GM18520 (cell line): Measurements from ENCODE around the gene AKNAD1.

Source experiments
- ATAC-seq: cut with Tn5 transposase; IDR thresholded peaks from one replicate; pipeline ENCODE4 v1.9.1; 2021; ENCODE audit not compliant: unreplicated experiment

Gene AKNAD1

DNA sequence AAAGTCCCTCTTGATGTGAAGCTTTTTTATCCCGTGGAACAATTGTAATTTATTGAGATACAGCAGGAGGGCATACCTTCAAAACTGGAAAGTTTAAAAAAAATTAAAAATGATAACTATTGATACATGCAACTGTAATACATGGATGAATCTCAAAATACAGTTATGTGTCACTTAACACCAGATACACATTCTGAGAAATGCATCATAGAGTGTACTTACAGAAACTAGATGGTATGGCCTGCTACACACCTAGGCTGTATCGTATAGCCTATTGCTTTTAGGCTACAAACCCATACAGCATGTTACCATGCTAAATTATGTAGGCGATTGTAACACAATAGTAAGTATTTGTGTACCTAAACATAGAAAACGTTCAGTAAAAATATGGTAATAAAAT, 7.1 kb upstream of the AKNAD1 start:
- ATAC-seq, result no peak

DNA sequence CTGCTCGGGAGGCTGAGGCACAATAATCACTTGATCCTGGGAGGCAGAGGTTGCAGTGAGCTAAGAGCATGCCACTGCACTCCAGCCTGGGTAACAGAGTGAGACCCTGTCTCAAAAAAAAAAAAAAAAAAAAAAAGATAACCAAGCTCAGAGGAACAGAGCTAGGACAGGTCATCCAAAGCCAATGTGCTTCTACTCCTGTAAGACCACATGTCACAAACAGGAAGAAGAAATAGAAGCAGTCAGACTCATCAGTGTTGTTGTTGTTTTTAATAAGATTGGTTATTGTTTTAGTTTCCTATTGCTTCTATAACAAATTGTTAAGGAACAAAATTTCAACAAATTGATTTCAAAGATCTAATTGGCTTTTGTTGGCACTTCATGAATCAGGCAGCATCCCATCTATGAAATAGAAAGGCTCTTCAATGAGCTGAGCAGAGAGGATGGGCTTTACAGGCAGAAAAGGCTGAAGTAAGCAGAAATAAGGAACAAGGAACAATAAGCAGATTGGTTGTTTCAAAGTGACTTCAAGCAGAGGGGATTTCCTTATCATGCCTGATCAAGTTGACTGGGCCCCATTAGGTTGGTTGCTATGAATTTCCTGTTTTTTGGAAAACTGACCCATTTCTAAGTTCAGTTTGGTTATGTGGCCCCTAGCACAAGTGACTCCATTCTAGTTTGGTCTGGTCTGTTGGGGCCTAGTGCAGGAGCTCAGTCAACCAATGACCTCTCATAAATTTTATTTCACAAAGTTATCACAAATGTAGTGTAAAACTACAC, 6.0 kb upstream of the AKNAD1 start:
- no peak for ATAC-seq

DNA sequence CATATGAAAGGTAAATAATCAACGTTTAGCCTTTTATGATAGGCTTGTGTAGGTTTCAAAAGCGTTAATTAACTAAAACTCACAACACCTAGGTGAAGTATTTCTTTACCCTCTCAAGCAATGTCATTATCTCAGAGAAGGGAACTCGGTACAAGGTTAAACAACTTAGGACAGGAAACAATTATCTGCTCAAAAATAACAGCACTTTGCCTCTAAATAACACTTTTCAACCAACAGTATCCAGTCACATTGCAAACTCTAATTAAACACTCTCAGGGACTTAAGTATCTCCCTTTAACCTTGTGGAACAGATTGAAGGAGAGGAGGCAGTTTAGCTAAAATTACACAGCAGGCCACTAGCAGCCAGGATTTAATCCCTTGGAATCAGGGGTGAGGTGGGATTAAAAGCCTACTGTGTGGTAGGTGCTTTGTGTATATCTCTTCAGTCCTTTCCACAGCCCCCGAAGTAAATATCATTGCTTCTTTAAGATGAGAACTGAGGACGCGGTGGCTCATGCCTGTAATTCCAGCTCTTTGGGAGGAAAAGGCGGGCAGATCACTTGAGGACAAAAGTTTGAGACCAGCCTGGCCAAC, 5.2 kb upstream of the AKNAD1 start:
- no peak for ATAC-seq

DNA sequence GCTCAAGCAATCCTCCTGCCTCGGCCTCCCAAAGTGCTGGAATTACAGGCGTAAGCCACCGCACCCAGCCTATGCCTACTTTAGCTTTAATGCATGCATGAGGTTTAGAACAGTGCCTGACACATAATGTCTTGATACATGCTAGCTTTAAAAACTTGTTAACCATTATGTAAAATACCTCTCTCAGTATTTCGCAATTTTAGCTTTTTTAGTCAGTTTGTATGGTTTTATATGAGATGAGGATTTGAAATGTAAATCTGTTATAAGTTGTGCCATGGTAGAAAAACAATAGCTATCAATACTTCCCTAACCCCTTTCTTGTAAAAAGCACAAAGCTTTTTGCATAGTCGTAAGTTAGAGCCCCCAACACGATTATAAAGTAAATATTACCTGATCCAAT, 4.7 kb upstream of the AKNAD1 start:
- no peak for ATAC-seq

DNA sequence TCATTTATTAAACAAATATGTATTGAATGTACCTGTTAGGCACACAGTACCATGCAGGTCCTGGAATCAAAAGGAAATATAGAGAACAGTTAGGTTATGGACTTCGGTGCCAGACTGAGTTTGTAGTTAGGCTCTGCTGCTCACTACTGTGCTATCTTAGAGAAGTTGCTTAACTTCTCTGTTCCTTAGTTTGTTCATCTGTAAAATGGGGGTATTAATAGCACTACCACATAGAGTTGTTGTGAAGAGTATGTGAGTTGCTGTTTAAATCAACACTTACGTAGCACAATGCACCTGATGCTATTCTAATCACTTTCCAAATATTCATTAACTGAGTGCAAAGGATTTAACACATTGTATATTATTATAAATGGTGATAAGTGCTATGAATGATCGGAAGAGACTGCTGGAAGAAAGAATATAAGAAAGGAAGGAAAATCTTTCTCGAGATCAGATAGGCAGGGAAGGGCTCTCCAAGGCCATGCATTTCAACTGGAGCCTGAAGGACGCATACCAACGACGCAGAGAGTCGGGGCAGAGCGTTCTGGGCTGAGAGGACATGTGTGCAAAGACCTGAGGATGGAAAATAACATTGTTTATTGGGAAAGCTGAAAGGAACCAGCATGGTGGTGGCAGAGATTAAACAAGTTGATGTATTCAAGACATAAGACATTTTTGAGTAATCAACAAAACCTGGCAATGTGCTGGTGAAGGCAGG, 3.5 kb upstream of the AKNAD1 start:
- ATAC-seq, result no peak

DNA sequence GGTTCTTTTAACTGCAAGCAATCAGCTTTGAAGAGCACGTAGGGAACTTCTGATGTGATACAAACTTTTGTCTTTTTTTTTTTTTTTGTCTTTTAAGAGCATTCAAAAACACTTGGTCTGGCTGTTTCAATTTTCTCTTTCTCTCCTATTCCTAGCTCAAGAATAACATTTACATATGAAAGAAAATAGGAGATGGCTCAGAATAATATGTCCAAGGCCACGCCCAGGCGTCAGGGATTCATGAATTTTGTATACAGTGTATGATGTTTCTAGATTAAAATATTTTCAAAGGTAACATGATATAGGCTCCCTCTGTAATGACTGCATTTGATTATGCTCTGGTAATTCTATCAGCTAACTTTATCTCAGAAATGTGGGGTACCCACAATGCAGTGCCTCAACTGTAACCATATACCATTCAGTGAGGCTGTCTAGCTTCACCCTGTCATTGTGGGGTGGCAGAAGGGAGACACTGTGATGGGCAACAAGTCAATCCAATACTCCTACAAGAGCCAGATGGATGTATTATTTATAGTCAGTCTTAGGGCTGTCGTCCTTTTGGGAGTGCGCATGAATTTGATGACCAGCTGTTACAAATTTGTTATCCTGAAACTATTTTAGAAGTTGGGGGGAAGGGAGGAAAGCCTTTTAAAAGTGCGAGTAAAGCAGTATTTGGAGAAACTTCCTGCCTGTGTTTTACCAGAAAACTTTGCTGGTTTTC, 1.5 kb upstream of the AKNAD1 start:
- ATAC-seq, result no peak

DNA sequence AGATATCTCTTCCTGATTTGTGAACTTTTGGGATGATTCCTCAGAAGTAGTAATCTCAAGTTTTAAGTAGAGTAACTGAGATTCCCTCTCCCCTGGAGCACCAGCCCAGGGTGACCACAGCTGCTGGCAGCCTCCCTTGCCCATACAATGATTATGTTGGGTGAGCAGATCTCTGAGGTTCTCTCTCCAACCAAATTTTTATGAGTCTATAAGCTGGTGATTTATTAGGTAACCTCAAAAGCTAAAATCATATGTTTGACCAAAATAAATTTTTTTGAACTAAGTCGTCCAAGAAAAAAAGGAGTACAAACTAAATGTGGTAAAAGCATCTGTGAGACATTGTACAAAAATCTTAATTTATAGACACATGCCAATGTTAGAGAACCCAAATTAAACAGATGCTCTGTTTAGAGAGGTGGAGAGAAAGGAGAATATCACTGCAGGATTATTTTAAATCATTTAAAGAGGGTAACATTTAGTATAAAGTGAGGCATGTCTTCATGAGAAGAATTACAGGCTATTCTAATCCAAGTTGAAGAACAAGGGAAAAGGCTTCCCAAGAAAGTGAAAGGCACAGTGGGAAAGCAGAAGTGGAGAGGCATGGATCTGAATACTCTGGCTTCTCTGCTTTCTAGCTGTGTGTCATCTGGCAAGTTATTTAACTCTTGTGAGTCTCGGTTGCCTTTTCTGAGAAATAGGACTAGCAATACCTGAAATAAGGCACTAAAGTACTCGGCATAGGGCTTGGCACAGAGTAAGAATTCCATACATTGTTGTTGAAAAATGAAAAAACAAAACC, 2.5 kb downstream of the AKNAD1 start:
- ATAC-seq, result no peak

DNA sequence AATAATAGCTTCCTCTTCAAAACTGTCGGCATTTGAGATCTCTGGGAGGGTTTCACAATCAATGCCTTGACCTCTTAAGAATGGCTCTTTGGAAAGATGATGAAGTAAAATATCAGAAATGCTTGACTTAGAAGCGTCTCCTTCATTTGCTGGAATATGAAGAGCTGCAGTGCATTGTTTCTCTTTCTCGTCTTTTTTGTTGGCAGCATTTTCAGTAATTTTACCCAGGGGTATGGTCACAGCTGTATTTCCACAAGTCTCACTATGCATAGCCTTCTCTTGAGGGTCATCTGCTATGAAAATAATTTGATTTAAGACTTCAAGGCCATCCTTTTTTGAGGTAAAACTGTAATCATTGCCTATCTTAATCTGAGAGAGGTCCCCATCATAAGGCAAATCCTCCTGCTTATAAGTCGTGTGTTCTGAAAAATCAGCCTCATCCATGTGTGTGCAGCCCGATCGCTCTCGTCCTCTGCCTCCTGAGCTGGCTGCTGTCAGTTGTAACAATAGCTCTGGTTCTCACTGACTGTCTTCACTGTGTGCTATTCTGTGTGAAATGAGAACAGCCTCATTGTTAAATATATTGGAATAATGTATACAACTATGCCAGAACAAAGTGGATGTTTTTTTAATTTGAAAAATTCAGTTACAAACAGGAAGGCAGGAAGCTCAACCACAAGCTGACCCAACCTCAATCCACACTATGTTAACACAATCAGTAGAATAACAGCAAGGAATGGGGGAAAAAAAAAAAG, 4.5 kb downstream of the AKNAD1 start:
- ATAC-seq, result no peak

DNA sequence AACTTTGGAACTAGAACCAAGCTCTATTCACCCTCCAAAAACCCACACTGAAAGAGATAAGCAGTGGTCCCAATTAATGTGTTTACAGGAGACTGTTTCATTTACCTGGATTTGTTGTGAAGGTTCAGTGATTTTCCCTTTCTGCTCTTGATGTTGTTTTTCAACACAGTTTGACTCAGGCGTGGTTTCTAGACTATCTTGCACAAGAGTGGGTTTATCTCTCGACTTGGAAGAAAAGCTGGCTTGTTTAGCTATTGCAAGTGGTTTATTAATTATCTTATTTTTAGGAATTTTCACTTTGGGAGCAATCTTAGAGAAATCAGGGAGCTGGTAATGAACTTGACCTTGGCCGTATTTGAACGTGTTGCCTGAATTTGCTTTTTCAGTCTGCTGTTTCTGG, 5.3 kb downstream of the AKNAD1 start:
- no peak for ATAC-seq

DNA sequence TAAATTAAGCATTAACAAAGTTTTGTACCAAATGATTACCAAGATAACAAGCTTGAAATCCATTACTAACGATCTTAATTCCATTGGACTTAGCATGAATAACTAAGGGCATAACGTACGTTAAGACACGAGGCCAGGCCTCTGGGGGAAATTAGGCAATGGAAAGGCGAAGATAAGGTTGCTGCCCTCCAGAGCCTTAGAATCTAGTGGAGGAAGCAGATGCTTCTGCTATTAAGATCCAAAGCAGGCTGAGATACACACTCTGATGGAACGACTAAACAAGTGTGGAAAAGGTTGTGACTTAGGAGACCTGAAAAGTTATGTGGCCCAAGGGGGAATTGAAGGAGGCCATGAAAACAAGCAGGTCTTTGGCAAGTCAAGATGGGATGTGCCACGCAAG, 6.0 kb downstream of the AKNAD1 start:
- ATAC-seq, result no peak

DNA sequence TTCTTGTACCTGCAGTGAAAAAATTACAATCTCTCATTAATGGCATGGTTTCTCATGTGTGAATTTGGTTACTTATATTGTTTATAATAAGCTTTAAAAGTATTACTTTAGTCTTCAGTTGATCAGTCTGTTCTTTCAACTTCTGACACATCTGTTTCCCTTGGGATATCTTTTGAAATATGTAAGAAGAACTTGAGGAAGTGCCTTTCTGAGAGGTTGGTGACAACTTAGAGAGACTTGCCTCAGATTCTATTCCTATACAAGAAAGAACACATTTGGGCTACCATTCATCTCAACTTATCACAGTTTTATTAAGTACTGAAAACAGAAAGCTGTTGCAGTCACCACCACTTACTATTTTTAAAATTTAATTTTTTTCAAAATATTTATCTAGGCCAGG, 8.1 kb downstream of the AKNAD1 start:
- ATAC-seq, result no peak

DNA sequence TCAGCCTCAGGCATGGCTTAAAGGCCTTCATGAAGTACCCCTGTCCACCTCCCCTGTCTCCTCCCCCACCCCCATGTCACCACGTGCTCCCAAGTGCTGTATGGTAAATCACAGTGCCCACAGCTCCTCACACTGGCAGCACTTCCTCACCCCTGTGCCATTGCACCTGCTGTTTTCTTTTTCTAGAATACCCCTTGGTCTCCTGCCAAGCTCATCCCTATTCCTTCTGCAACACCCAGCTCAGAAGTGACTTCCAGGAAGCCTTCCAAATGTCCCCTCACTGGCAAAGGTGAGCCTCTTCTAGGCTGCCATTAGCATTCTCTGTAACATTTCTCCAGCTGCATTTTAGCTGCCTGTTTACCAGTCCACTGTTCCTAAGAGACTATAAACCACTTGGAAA, 9.4 kb downstream of the AKNAD1 start:
- ATAC-seq, result no peak

DNA sequence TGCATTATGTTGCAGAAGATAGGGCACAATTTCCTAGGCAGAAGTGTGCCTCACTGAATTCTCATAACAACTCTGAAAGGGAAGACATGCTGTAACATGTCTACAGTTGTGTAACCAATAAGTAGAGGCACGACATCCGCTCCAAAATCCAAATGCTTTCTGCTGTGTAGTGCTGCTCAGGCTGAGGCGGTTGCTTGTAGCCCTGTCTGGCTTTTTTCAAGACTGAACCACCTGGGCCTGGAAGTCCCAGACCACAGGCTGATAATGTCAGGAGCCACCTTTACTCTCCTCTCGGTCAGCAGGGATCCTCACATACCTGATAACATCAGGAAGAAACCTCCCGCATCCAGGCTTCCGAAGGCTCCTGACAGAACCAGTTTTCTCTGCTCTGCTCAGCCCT, 10.9 kb downstream of the AKNAD1 start:
- no peak for ATAC-seq

DNA sequence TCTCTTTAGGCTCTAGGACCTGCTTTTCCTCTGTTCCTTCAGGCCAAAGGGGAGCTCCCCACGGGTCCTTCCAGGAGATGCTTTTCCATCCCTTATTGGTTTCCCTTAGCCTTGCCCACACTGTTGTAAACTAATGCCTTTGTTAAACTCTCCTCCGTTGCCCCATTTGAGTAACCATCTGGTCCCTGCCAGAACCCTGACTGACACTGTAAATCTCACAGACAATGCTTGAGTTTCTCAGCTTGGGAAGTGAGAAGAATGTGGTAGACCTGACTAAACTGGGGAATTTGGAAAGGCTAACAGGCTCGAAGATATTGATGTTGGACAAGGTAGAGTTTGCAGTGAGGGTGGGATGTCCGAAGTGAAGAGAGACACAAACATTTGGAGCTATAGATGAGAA, 11.4 kb downstream of the AKNAD1 start:
- no peak for ATAC-seq

DNA sequence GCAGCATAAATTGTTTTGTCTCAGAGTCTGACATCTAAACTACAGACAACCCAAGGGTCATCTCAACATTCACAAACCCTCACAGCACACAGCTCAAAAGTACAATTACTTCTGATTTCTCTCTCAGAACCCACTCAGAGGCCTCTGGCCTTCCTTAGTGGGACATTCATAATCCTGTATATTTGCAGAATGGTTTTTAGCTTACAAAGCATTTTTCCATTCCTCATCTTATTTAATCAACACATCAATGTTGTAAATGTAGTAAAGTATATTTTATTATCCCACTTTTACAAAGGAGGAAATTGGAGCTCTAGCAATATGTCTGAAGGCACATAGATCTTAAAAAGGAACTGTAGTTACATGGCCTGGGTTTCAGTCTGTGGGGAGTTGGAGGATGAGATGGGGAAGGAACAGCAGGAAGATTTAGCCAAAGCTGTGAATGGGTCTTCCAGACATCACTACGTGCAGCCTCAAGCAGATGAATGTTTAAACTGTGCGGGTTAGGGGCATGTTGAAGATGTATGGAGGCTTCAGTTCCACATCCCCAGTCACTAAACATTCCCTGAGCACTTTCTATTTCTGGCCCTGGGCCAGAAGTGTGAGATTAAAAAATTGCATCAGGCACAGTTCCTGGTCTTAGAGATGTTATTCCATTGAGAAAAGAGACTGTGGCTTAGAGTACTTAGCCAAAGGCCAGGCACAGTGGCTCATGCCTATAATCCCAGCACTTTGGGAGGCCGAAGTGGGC, 13.3 kb downstream of the AKNAD1 start:
- no peak for ATAC-seq

DNA sequence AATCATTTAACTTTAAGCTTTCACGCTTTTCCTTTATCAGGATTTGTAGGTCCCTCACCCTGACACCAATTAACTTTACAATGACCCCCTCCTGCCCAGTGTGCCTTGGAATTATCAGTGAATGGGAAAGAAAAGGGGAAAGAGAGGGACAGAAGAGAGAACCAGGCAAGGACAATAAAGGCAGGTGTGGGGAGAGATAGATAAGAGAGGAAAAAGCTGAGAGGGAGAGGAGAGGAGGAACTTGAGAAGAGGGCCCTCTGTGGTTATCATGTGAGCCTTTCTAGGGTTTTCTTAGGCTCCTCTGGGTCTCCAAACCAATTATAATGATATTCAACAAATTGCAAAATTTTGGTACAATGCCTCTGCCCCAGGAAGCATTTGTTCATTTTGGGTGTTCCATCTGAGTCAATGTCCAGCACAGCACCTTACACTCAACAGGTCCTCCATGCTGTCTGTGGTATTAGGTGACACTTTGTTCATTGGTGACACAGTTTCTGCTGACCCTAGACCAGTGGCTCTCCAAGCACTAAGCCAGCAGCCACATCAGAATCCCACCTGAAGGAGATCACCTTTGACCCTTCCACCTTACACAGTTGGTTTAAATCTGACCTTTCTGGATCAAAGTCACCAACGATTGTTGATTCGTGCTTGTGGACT, 14.2 kb downstream of the AKNAD1 start:
- no peak for ATAC-seq

DNA sequence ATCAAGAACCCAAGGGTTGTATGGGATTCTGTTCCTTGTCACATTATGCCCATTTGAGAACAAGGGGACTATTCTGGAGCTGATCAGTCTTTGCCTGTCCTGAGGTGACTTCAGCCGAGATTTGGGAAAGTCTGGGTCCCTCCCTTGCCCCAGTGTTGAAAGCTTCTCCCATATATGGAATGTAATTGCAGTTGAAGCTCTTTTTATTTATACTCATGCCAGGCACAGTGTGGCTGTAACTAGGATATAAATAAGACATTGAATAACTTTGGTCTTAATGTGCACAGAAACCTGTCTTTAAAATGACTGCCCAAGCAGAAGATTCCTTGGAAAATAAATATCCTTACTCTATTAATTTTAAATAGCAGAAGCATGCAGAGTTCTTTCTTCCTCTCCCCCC, 15.2 kb downstream of the AKNAD1 start:
- no peak for ATAC-seq

DNA sequence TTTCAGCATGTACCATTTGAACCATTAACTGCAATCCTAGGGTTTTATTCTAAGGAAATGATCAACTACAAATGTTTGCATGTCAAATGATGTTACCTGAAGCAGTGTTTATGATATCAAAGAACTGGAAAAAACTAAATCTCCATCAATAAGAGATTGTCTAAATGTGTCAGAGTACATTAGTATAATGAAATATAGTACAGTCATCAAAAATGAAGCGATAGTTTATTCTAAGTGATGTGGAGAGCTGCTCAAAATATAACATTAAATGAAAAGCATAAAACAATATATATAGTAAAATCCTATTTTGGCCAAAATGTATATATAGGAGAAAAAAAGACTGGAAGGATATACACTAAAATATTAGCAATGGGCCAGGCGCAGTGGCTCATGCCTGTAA, 24.0 kb downstream of the AKNAD1 start:
- no peak for ATAC-seq

DNA sequence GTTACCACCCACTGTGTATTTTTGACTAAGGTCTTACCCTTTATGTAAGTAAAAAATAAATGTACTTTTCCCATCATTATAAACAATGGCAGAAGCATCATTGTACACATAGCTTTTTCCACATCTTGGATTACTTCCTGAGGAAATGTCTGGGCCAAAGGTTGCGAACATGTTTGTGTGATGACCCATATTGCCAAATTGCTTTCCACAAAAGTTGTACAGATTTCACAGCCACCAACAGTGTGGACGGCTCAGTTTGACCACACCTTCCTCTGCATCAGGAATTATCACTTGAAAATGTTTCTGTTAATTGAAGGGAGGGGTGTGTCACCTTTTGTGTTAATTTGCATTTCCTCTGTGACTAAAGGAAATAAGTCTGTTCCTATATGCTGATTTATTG, 25.7 kb downstream of the AKNAD1 start:
- ATAC-seq, result no peak
